ENCODE measurements around the gene JADE2.

The JADE2 gene

GRCh38 chr5:134519989-134520388 lies 5.5 kb upstream of the JADE2 start:
- H3K4me1 ChIP-seq (ENCODE audit: control insufficient read depth, insufficient read depth, low read length) = no peaks in the 10 kb centered on the region; the same call in 1 of the 2 replicates
- no peaks in the 10 kb centered on the region for H3K36me3 ChIP-seq (ENCODE audit: control insufficient read depth in 2 of 2, insufficient read depth in 1 of 2, low read length in 2 of 2)
- no peak overlapping the region for H3K27ac ChIP-seq (ENCODE audit: extremely low read depth, low read depth, low read length)
- H3K4me3 ChIP-seq (ENCODE audit: low read depth, low read length) = no peak overlapping the region
- no peak for TF ChIP-seq ZNF202 (tag by site-specific recombination; IDR thresholded peaks at IDR 0.05; ENCODE audit: borderline replicate concordance)
- no peak for TF ChIP-seq ZBTB20 (tag by site-specific recombination; IDR thresholded peaks at IDR 0.05)
- TF ChIP-seq ZNF600 (tag by site-specific recombination; IDR thresholded peaks at IDR 0.05) = no peak
- TF ChIP-seq ZNF785 (tag by site-specific recombination; IDR thresholded peaks at IDR 0.05) = no peak
- TF ChIP-seq GLIS2 (tag by site-specific recombination; IDR thresholded peaks at IDR 0.05) = no peak
- TF ChIP-seq PRDM6 (tag by site-specific recombination; IDR thresholded peaks at IDR 0.05) = no peak
- no peak for TF ChIP-seq ZNF660 (tag by site-specific recombination; IDR thresholded peaks at IDR 0.05)
- TF ChIP-seq ZNF18 (tag by site-specific recombination; IDR thresholded peaks at IDR 0.05) = no peak
- TF ChIP-seq ZNF302 (tag by site-specific recombination; IDR thresholded peaks at IDR 0.05; ENCODE audit: low read depth) = no peak
- TF ChIP-seq KLF8 (tag by site-specific recombination; IDR thresholded peaks at IDR 0.05) = no peak
- no peak for TF ChIP-seq ZNF148 (tag by site-specific recombination; IDR thresholded peaks at IDR 0.05; ENCODE audit: borderline replicate concordance)
- no peak for TF ChIP-seq TSHZ1 (tag by site-specific recombination; IDR thresholded peaks at IDR 0.05; ENCODE audit: borderline replicate concordance)
- ChIA-PET CTCF (interaction anchor here (1.6 kb wide), 1 partner anchor 9 kb away, joined by 3 read pairs; no protein-coding TSS in a partner anchor), POLR2A (interaction anchor here (1.7 kb wide), 1 partner anchor 9 kb away, joined by 8 read pairs; no protein-coding TSS in a partner anchor)
- no peaks in the 10 kb centered on the region for H3K9me3 ChIP-seq (ENCODE audit: control insufficient read depth, insufficient read depth, low read depth, low read length)

GRCh38 chr5:134521841-134522240 lies 3.6 kb upstream of the JADE2 start:
- Histone ChIP-seq H3K27ac (ENCODE audit: extremely low read depth, low read depth, low read length) (no peak overlapping the region), H3K4me3 (ENCODE audit: low read depth, low read length) (no peak overlapping the region), H3K4me1 (ENCODE audit: control insufficient read depth, insufficient read depth, low read length) (no peaks in the 10 kb centered on the region; the same call in 1 of the 2 replicates), H3K9me3 (ENCODE audit: control insufficient read depth, insufficient read depth, low read depth, low read length) (no peaks in the 10 kb centered on the region), H3K36me3 (ENCODE audit: control insufficient read depth in 2 of 2, insufficient read depth in 1 of 2, low read length in 2 of 2) (no peaks in the 10 kb centered on the region)
- POLR2A ChIA-PET = no interaction called here
- CTCF ChIA-PET = interaction anchor here (1.0 to 1.2 kb wide), 2 partner anchors 10 to 32 kb away, joined by 3 to 6 read pairs; no protein-coding TSS in a partner anchor
- TF ChIP-seq ZNF692 (tag by site-specific recombination; IDR thresholded peaks at IDR 0.05) (no peak), ZNF433 (tag by site-specific recombination; IDR thresholded peaks at IDR 0.05; ENCODE audit: low read depth) (no peak), ZNF747 (tag by site-specific recombination; IDR thresholded peaks at IDR 0.05) (no peak), SCRT1 (tag by site-specific recombination; IDR thresholded peaks at IDR 0.05; ENCODE audit: borderline replicate concordance) (no peak), ZNF610 (tag by site-specific recombination; IDR thresholded peaks at IDR 0.05; ENCODE audit: borderline replicate concordance) (no peak), ZNF571 (tag by site-specific recombination; IDR thresholded peaks at IDR 0.05) (no peak), ZNF670 (tag by site-specific recombination; IDR thresholded peaks at IDR 0.05; ENCODE audit: low read depth) (no peak), ZNF416 (tag by site-specific recombination; IDR thresholded peaks at IDR 0.05) (no peak), ZNF639 (tag by site-specific recombination; IDR thresholded peaks at IDR 0.05) (no peak), ZNF10 (tag by site-specific recombination; IDR thresholded peaks at IDR 0.05) (no peak), YY2 (tag by site-specific recombination; IDR thresholded peaks at IDR 0.05) (no peak)
